Left ventricle myocardium inferior (tissue), 1 donor: ENCODE results near the gene SBNO1. TPM values are rescaled to one million over a fixed set of nuclear protein-coding genes. Genes with fewer than 3 reads are reported as not detected.

Experiments used
- DNase-seq: peaks from one replicate; pipeline ENCODE4 v3.0.0-alpha.2; 2020
- H3K27ac ChIP-seq: fragments of 200-600 bp; replicated peaks from 2 replicates; pipeline ENCODE4 v1.8.0; 2021
- H3K27me3 ChIP-seq: fragments of 200-600 bp; 2 replicates; pipeline ENCODE4 v1.8.0; 2021; ENCODE audit warnings: low read depth
- H3K36me3 ChIP-seq: fragments of 200-600 bp; 2 replicates; pipeline ENCODE4 v1.8.0; 2021
- H3K4me1 ChIP-seq: fragments of 200-600 bp; 2 replicates; pipeline ENCODE4 v1.8.0; 2021
- H3K4me3 ChIP-seq: fragments of 200-600 bp; 2 replicates; pipeline ENCODE4 v1.8.0; 2021; ENCODE audit warnings: mild to moderate bottlenecking, moderate library complexity
- H3K9me3 ChIP-seq: fragments of 200-600 bp; replicated peaks from 2 replicates; pipeline ENCODE4 v1.8.0; 2021
- CTCF ChIP-seq: fragments of 200-600 bp; IDR thresholded peaks from 2 replicates; pipeline ENCODE4 v1.8.0; 2021; ENCODE audit warnings: antibody characterized with exemption, mild to moderate bottlenecking, borderline replicate concordance
- intact Hi-C: fragments of 100-400 bp; cut with micrococcal nuclease; formaldehyde crosslinking; loops from one replicate; pipeline ENCODE4 v1.11.0; 2022
- total RNA-seq: library from RNA; stranded (reverse); fragmentation: NEBNext Ultra II Directional; extraction: Animal tissue kit (Norgen Biotek cat#: 25700); gene quantifications from one replicate; pipeline ENCODE4 v1.2.1, GENCODE V29; 2021
- donor health status: DM: no; HTN: yes; CAD: no; lungs with severe emphysema.

The SBNO1 gene
- total RNA-seq, 1 donor from 2014 or later, result 27.1 TPM

- no peaks in the 10 kb centered on the region for H3K27me3 ChIP-seq
- no peak overlapping the region for H3K4me3 ChIP-seq
- DNase-seq, result no peak
- intact Hi-C loops, result no loop called here
- H3K36me3 ChIP-seq, result peaks cover 97% of the 10 kb centered on the region
- H3K9me3 ChIP-seq, result no peaks in the 10 kb centered on the region
- no peak overlapping the region for H3K27ac ChIP-seq
- no peaks in the 10 kb centered on the region for H3K4me1 ChIP-seq
- no peak for TF ChIP-seq CTCF
Observed at GRCh38 chr12:123344086-123344485, 20.6 kb downstream of the SBNO1 start.

- Histone ChIP-seq H3K9me3 (no peaks in the 10 kb centered on the region), H3K4me1 (no peaks in the 10 kb centered on the region), H3K27me3 (no peaks in the 10 kb centered on the region), H3K27ac (no peak overlapping the region), H3K4me3 (no peak overlapping the region), H3K36me3 (peaks cover 90% of the 10 kb centered on the region)
- DNase-seq, result no peak
- intact Hi-C loops, result no loop called here
- no peak for TF ChIP-seq CTCF
Observed at GRCh38 chr12:123337070-123337469, 27.6 kb downstream of the SBNO1 start.

GRCh38 chr12:123336530-123336929, 28.1 kb downstream of the SBNO1 start:
- intact Hi-C loops, result no loop called here
- H3K27ac ChIP-seq, result no peak overlapping the region
- no peak for DNase-seq

GRCh38 chr12:123335490-123335889, 29.2 kb downstream of the SBNO1 start:
- intact Hi-C loops, result no loop called here
- H3K4me3 ChIP-seq, result no peak overlapping the region
- no peak overlapping the region for H3K27ac ChIP-seq
- no peak for TF ChIP-seq CTCF
- H3K9me3 ChIP-seq, result no peaks in the 10 kb centered on the region
- DNase-seq, result no peak
- no peaks in the 10 kb centered on the region for H3K27me3 ChIP-seq
- peaks cover 90% of the 10 kb centered on the region for H3K36me3 ChIP-seq
- H3K4me1 ChIP-seq, result no peaks in the 10 kb centered on the region

More at GRCh38 chr12:123336530-123336929, 28.1 kb downstream of the SBNO1 start:
- H3K4me3 ChIP-seq, result no peak overlapping the region
- no peak for TF ChIP-seq CTCF
- H3K4me1 ChIP-seq, result no peaks in the 10 kb centered on the region
- no peaks in the 10 kb centered on the region for H3K27me3 ChIP-seq
- no peaks in the 10 kb centered on the region for H3K9me3 ChIP-seq
- peaks cover 90% of the 10 kb centered on the region for H3K36me3 ChIP-seq

- intact Hi-C loops, result no loop called here
- H3K36me3 ChIP-seq, result peaks cover 94% of the 10 kb centered on the region
- DNase-seq, result no peak
- H3K9me3 ChIP-seq, result no peaks in the 10 kb centered on the region
- TF ChIP-seq CTCF, result no peak
- H3K4me3 ChIP-seq, result no peak overlapping the region
- H3K27ac ChIP-seq, result no peak overlapping the region
- no peaks in the 10 kb centered on the region for H3K27me3 ChIP-seq
- H3K4me1 ChIP-seq, result no peaks in the 10 kb centered on the region
Observed at GRCh38 chr12:123329799-123330198, 34.8 kb downstream of the SBNO1 start.

- H3K4me3 ChIP-seq, result no peak overlapping the region
- H3K27ac ChIP-seq, result no peak overlapping the region
- H3K36me3 ChIP-seq, result peaks cover 100% of the 10 kb centered on the region
- intact Hi-C loops, result no loop called here
- no peaks in the 10 kb centered on the region for H3K9me3 ChIP-seq
- no peak for TF ChIP-seq CTCF
- H3K4me1 ChIP-seq, result no peaks in the 10 kb centered on the region
- DNase-seq, result no peak
- H3K27me3 ChIP-seq, result no peaks in the 10 kb centered on the region
Observed at GRCh38 chr12:123319826-123320225, 44.8 kb downstream of the SBNO1 start.
